NCI-H2171 (cell line): Measurements from ENCODE around the gene OSBPL6.
"Not testable (repeated sequence)": the region's sequence is repeated elsewhere in the genome, so short reads cannot be mapped to it uniquely, and the experiment has no call there.

Experiments
- DNase-seq: peaks from one replicate; lab custom pipeline; 2025; lab: John Stamatoyannopoulos, UW

OSBPL6 gene

GRCh38 chr2:178198441-178198840, 4.1 kb downstream of the OSBPL6 start:
- not testable (repeated sequence) for DNase-seq

- DNase-seq, result no peak
Observed at GRCh38 chr2:178199334-178199733, 5.0 kb downstream of the OSBPL6 start.

DNA sequence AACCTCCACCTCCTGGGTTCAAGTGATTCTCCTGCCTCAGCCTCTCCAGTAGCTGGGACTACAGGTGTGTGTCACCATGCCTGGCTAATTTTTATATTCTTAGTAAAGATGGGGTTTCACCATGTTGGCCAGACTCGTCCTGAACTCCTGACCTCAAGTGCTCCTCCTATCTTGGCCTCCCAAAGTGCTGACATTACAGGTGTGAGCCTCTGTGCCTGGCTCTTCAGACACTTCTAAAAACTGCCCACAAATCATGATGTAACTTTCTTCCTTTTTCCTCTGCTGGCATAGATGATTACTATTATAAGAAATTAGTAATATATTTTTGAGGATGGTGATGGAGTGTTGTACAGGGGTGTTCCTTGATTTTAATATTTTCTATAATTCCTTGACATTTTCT, 6.0 kb downstream of the OSBPL6 start:
- DNase-seq, result no peak

DNA sequence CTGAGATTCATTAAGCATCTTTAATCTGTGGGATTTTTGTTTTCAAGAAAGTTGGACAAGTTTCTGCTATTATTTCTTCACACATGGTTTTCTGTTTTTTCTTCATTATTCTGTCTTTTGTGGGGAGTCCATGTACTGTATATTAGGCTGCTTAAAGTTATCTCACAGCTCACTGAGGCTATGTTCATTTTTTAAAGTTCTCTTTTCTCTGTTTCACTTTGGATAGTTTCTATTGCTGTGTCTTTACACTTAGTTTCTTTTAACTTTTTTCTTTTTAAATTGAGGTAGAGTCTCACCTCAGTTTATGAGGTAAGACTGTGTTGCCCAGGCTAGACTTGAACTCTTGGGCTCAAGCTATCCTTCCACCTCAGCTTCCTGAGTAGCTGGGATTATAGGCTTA, 8.6 kb downstream of the OSBPL6 start:
- DNase-seq, result no peak

DNA sequence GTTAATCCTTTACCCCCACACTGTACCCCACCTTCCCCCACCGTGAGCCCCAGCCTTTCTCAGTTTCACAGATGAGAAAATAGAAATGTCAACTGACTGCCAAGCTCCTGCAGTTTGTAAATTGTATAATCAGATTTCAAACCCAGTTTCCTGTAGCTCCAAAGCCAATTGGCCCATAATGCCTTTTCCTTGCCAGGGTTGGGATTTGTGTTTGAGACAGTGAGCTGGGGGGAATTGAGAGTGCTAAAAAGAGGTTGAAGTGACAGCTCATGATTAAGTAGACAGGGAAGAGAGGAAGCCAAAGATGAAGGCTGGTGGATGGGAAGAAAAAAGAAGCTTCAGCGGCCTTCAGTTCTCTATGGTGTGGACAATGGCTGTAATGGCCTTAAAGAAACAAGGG, 10.7 kb downstream of the OSBPL6 start:
- DNase-seq, result no peak

GRCh38 chr2:178205853-178206521, 11.7 kb downstream of the OSBPL6 start:
- no peak for DNase-seq

DNA sequence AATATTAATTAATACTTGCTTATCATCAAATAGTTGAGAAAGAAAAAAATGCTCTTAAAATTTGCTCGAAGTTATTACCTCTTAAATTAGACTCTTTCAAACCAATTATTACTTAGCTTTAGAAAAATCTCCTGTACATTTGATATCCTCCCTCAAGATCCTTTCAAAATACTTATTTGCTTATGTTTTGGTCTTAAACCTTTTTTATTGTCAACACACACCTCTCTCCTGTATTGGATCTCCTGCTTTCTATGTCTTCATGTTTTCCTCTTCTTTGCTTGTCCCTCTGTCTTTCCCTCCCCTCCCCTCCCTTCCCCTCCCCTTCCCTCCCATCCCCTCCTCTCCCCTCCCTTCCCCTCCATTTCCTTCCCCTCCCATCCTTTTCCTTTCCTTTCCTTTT, 14.0 kb downstream of the OSBPL6 start:
- DNase-seq, result no peak

GRCh38 chr2:178208817-178209216, 14.5 kb downstream of the OSBPL6 start:
- DNase-seq, result no peak

DNA sequence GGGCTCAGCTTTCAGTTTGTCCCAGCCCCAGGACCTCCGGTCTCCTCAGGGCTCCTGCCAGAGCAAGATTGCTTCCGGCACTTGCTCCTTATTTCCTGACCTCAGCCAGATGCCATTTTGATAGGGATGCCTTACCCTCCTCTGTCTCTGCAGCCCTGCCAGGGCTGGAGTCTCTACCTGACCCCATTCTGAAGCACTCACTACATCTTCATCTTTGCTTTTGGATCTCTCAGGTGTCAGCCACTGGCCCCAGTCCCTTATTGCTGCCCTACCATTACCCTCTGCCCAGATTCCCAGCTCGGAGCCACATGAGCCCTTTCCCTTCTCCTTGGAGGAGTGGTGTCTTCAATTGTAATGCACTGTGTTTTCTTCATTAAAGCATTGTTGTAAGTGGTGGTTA, 17.1 kb downstream of the OSBPL6 start:
- no peak for DNase-seq

GRCh38 chr2:178211943-178212342, 17.6 kb downstream of the OSBPL6 start:
- DNase-seq, result no peak

DNA sequence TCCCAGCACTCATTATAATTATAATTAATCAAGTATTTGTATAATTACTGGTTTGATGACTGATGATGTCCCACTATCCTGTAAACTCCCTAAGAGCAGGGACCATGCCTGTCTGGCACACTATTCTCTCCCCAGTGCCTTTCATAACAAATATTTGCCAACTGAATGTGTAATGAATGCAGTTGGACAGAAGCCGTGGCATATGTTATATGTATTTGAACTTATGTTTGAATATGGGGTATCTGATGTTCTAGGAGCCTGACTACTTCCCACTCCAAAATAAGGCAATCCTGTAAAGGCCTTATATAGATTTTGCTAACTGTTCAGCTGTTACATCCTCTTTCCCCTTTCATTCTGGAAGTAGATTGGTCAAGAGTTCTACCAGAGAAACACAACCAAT, 19.7 kb downstream of the OSBPL6 start:
- DNase-seq, result no peak

GRCh38 chr2:178219247-178219646, 24.9 kb downstream of the OSBPL6 start:
- DNase-seq, result no peak

DNA sequence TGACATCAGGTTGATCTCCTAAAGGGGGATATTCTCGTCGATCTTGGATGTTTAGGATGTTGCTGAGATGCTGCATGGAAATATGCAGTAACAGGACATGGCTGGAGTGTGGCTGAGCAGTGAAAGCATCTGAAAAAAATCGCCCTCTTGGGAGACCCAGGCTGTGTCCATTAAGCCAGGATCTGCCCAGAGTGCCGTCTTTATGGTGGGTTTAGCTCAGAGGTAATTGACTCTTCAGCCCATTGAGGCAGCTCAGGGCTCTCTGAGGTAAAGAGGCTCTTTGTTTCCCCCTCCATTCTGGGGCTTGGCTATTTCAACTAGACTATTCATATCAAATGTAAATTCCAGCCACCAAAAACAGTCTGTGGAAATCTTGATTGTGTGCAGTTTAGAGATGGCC, 26.5 kb downstream of the OSBPL6 start:
- DNase-seq, result no peak

DNA sequence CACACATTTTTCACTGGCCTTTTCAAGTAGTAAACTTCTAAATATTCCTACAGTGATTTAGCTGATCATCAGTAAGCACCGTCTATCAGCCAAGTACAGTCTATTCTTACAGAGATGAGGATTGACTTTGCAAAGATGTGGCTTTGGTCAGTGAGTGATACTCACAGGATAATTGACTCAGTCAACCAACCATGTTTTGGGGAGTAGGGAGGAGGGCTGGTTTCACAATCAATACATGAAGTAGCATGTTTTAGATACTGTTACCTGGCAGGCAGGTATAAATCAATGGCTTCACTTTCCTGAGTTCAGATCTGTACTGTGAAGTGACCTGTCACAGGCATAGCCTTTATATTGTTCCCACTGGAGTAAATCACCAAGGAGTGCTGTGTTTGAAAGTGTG, 27.2 kb downstream of the OSBPL6 start:
- DNase-seq, result no peak

DNA sequence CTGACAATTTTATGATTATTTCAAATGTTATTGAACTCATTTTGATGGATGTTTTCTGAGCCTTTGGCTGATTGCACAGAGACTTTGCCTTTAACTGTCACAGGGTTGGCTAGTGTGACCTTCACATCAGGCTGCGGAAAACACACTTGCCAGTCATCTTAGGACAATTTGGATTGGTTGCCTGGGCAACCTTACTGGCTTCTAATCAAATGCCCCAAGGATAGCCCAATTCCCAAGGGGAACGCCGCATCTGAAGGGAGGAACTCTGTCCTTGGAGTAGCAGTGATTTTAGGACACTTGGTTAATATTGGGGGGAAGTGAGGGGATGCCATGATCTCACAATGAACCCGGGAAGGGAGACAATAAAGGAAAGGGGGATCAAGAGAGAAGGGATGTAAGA, 29.5 kb downstream of the OSBPL6 start:
- no peak for DNase-seq

DNA sequence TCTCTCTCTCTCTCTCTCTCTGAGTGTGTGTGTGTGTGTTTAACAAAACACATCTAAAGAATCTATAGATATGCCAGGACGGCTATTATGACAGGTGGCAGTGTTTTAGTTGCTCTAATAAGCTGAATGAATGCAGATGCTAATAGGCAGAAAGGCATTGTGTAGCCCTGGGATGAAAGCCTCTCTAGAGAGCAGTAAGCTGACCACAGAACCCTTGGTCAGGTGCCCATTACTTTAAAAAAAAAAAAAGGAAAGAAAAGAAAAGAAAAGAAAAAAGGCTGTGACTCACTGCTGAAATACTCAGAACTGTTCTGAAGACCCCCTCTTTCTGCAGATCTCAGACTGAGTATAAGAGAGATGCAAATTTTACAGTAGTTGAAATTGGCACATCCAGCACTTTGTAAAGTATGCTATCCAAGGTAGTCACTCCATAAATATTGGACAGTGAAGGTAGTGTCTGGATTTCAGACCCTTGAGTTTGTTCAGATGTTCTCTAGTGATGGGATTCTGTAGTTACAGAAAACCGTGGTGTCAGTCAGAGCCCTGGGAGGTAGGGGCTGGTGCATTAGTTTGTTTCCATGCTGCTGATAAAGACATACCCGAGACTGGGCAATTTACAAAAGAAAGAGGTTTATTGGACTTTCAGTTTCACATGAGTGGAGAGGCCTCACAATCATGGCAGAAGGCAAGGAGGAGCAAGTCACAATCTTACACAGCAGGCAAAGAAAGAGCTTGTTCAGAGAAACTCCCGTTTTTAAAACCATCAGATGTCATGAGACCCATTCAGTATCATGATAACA, 30.9 kb downstream of the OSBPL6 start:
- no peak for DNase-seq

- no peak for DNase-seq
Observed at GRCh38 chr2:178227187-178227586, 32.9 kb downstream of the OSBPL6 start.

GRCh38 chr2:178229927-178230326, 35.6 kb downstream of the OSBPL6 start:
- no peak for DNase-seq

- no peak for DNase-seq
Observed at GRCh38 chr2:178230396-178230795, 36.1 kb downstream of the OSBPL6 start.

DNA sequence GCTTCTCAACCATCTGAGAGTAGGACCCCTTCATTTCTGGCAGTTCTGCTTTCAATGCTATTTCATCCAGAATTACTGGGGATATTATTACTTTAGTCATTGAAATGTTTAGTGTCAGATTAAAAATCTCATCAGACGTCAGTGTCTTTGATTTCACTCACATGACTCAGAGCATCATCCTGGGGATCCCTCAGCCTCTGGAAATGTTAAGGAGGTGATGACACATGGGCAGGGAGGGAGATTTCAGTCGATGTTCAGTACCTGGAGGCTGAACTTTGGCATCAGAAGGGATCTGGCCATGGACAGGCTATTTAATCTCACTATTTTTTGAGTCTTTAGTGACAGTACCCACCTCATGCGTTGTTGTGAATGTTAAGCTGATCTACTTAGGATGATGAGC, 39.1 kb downstream of the OSBPL6 start:
- no peak for DNase-seq

- no peak for DNase-seq
Observed at GRCh38 chr2:178234648-178235047, 40.3 kb downstream of the OSBPL6 start.

DNA sequence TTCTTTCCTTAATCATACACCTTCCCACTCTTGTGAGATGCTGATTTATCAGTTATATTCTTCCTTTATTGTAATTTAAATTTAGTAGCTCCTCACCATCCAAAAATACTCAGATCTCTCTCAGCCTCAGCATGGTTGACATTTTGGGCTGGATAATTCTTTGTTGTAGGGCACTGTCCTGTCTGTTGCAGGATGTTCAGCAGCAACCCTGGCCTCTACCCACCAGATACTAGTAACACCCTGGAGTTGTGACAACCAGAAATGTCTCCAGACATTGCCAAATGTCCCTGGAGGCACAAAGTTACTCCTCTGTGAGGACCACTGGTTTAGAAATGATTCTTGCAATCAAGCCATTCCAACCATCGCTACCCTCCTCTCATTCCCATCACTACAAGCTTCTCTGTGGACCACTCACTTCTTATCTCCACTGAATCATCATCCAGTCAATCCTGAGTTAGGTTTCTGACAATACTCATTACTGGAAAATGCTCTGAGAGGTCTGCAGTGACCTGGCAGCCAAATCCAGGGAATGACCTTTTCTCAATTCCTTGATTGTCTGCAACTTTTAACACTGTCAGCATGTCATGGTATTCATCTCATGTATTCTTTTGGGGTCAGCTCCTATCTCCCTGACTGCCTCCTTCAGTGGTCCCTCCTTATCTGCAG, 43.3 kb downstream of the OSBPL6 start:
- no peak for DNase-seq

GRCh38 chr2:178238154-178238521, 43.8 kb downstream of the OSBPL6 start:
- DNase-seq, result no peak
